GM18951 (cell line): ENCODE measurements around the gene RNF152.
"Not testable (repeated sequence)": the region's sequence is repeated elsewhere in the genome, so short reads cannot be mapped to it uniquely, and the experiment has no call there.

Experiments used
- POLR2A ChIP-seq: IDR thresholded peaks from 4 replicates; pipeline ENCODE4 v1.6.1; 2011; ENCODE audit warnings: mild to moderate bottlenecking; ENCODE audit not compliant: insufficient read length, insufficient read depth; ENCODE audit errors: extremely low read depth
- in situ Hi-C: fragments of 300-500 bp; cut with MboI; formaldehyde crosslinking; loops from one replicate; pipeline ENCODE4 v1.12.0; 2022; ENCODE audit warnings: low sequenced_read_pairs, mixed read lengths, inconsistent platforms; ENCODE audit not compliant: unreplicated experiment

The RNF152 gene

DNA sequence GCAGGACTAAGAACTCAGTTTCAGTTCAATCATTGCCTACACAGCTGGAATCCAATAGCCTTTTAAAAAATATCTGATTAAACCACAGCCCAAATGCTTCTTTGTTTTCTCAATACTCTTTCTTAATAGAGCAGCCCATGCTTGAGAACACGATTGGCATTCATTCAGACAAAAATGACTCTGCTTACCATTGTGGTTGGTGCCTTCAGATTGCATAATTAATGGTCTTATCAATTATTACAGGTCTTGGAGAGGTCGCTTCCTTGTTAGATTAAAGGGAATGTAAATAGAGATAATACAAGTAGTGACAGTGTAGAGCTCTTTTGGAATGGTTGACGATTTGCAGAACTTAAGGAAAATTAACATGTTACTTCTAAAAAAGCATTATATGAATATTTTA, 107.2 kb downstream of the RNF152 start:
- in situ Hi-C loops: no loop called here
- TF ChIP-seq POLR2A: no peak

DNA sequence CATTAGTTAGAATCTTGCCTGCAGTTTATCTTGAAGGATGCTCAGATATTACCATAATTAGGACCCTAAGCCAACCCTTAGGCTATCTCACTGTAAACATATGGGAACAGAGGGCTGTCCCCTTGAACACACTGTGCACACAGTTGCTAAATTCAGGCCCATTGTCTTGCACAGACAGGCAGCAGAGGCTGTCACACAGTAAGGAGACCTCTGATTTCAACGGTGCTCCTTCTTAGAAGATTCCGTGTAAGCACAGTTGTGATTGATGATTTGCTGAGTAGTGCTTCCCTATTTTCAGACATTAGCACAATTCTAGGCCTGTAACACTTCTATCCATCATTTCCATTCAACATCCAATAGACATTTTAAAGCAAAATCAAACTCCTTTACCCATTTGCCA, 108.0 kb downstream of the RNF152 start:
- TF ChIP-seq POLR2A: no peak
- in situ Hi-C loops: no loop called here

DNA sequence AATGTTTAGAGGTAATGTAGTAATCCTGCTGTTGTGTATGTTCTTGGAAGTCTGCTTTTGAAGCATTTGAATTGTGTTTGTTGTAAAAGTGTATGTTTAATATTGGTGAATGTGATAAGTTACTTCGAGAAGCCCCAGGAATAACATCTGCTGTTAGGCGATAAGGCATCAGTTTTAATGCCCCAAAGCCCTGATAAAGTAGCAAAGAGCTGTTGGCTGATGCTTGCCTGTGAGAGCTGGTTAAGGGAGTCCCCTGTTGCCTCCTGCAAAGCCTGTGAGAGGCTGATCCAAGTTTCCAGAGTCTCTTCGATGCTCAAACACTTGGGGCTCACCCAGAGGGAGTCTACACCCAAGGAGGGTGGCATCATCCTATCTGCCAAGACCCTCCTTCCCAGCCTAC, 110.3 kb downstream of the RNF152 start:
- in situ Hi-C loops: no loop called here

DNA sequence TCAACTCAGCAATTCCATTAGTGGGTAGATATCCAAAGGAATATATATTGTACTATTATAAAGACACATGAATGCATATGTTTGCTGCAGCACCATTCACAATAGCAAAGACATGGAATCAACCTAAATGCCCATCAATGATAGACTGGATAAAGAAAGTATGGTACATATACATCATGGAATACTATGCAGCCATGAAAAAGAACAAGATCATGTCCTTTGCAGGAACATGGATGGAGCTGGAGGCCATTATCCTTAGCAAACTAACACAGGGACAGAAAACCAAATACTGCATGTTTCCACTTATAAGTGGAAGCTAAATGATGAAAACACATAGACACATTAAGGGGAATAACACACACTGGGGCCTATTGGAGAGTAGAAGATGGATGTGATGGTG, 116.6 kb downstream of the RNF152 start:
- in situ Hi-C loops: not testable (repeated sequence)

More for the DNA sequence above, 110.3 kb downstream of the RNF152 start:
- TF ChIP-seq POLR2A: no peak

DNA sequence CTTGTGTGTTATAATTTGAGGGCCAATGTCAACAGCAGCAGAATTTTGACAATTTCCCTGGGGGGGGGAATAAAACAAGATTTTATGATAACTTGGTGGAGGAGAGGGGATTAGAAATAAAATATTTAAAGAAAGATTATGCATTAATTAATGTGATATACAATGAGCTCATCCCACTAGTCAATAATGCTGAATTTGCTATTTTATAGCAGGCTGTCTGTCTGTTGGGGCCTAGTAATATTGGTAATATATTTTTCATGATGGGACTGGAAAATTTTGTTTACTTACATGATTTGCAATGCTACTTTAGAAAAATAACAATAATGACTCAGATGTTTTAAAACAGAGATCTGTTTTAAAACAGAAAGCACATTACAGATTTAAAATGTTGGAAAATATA, 118.0 kb downstream of the RNF152 start:
- TF ChIP-seq POLR2A: no peak
- in situ Hi-C loops: no loop called here

DNA sequence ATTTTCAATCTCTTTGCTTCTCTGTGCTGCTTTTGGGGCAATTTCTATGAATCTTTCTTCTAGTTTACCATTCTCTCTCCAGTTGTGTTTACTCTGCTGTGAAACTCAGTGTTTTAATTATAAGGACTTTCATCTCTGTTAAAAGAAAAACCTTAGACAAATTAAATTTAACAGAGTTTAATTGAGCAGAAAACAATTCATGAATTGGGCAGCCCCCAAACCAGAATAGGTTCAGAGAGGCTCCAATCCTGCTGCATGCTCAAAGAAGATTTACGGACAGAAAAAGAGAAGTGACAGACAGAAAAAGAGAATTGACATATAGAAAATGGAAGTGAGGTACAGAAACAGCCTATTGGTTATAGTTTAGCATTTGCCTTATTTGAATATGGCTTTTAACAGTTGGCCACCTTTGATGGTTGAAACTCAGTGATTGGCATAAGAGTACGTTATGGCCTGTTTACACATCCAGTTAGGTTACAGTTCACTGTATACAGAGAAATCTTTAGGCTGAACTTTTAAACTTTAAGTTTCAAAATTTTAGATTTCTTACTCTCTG, 120.4 kb downstream of the RNF152 start:
- in situ Hi-C loops: no loop called here
- TF ChIP-seq POLR2A: no peak

DNA sequence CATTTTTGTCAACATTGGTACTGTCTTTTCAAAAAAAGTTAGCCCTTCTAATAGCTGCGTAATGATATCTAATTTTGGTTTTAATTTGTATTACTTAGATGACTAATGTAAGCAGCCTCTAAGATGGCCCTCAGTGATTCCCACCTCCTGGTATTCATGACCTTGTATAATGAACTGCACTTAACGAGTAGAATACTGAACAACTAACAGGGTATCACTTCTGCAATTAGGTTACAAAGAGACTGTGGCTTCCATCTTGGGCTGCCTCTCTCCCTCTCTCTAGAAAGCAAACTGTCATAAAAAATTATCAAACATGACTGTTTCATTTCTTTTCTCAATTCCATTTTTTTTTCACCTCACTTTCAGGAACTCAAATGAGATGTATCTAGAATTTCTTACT, 120.9 kb downstream of the RNF152 start:
- in situ Hi-C loops: no loop called here
- TF ChIP-seq POLR2A: no peak

DNA sequence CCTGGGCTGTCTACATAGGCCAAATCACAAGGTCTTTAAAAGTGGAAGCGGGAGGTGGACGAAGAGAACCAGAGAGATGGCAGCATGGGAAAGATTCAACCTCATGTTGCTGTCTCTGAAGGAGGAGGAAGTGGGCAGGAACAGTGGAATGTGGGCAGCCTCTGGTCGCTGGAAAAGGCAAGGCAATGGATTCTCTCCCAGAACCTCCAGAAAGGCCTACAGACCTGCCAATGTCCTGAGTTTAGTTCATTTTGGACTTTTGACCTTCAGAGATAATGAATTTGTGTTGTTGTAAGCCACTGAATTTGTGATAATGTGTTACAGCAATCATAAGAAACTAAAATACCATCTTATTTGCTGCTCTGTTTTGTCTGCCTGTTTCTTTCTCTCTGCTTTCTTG, 122.5 kb downstream of the RNF152 start:
- no peak for TF ChIP-seq POLR2A
- in situ Hi-C loops: no loop called here

DNA sequence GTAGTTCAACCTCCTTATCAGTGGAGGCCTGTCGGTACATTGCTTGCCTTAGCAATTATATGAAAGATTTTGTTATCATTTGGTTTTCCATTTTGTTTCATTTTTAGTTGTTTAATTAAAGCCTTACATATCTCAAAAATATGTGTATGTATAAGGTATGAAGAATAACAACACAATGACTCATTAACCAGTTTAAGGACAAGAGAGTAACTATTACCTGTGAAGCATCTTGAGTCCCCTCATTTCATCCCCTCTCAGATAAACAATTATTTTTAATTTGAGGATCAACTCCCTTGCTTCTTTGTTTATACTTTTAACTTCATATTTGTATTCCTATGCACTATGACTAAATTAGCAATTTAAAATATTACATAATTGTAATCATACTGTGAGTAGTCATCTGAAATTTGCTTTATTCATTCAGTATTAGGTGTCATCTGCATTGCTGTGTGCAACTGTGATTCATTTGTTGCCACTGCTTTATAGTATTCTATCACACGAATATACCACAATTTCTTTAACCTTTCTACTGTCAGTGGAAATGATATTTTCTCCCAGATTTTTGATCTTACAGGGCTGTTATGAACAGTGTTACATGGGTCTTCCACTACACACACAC, 126.4 kb downstream of the RNF152 start:
- in situ Hi-C loops: no loop called here
- no peak for TF ChIP-seq POLR2A

DNA sequence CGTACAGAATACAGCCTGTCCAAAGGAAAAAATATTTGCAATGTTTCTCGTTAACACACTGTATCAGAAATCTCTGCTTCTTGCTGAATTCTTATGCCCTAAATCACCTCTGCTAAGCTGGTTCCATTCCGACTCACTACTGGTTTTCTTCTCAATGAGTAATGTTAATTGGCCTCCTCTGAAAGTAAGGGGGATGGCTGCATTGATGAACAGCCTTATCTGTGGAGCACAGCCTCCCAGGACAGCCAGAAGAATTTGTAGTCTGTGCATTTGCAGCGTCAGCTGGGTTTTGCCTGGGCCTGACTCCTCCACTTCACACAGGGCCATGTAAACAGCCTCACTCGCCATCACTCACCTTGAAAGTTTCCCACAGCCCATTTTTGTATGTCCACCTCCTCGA, 127.7 kb downstream of the RNF152 start:
- no peak for TF ChIP-seq POLR2A
- in situ Hi-C loops: no loop called here

DNA sequence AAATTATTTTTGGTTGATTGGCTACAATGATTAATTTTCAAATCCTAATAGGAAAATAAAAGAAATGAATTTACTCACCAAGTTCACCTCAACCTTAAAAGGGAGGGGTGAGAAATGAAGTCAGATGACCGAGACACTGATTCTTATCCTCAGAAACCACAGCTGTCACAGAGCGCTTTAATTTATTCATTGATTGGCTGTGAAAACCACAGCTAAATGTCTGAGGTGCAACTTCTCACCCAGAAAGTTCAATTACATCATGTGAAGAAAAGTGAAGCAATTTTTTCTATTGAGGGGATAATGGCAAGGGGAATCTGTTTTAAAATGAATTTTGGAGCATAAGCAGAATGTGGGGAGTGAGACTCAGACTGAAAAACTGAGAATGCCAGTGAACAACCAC, 128.4 kb downstream of the RNF152 start:
- TF ChIP-seq POLR2A: no peak
- in situ Hi-C loops: no loop called here

DNA sequence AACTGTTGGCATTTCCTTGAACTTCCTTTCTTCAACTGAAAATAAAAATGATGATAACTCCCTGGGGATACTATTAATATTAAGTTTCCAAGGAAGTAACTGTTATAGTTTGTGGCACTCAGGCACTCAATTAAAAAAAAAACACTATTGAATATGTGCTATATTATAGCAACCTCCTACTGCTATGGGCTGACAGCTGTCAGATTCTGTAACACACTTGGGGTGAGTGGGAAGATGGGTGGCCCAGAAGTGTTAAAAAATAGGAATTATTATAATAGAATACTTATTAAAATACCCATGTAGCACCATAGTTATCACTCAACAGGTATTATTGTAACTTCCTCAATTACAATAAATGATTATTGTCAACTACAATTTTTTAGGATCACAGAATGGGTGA, 130.9 kb downstream of the RNF152 start:
- no peak for TF ChIP-seq POLR2A
- in situ Hi-C loops: no loop called here
